K562 (cell line): ENCODE results near the gene GJC2. TPM values are rescaled to one million over a fixed set of nuclear protein-coding genes. Genes with fewer than 3 reads are reported as not detected.

Source experiments
- GTF2B ChIP-seq: IDR thresholded peaks from 2 replicates; pipeline ENCODE4 v1.6.1; 2011; ENCODE audit not compliant: insufficient read length; ENCODE audit errors: extremely low read depth
- HINFP ChIP-seq: fragments of 450-650 bp; conservative IDR thresholded peaks from 2 replicates; pipeline ENCODE4 v1.6.1; 2016; ENCODE audit warnings: missing genetic modification characterization, low read depth, mild to moderate bottlenecking, control low read depth, missing compliant biosample characterization
- HIVEP1 ChIP-seq: fragments of 250-450 bp; sonication (Bioruptor Pico); IDR thresholded peaks from 2 replicates; pipeline ENCODE4 v1.4.0; 2020; ENCODE audit warnings: mild to moderate bottlenecking
- MAFF ChIP-seq: IDR thresholded peaks from 2 replicates; pipeline ENCODE4 v1.6.1; 2012; ENCODE audit warnings: low read length, improper control_type of control experiment
- NCOA6 ChIP-seq: fragments of 450-650 bp; IDR thresholded peaks from 2 replicates; pipeline ENCODE4 v1.6.1; 2017; ENCODE audit warnings: mild to moderate bottlenecking
- PHF20 ChIP-seq: fragments of 450-650 bp; IDR thresholded peaks from 2 replicates; pipeline ENCODE4 v1.6.1; 2018; ENCODE audit not compliant: partially characterized antibody
- SAFB ChIP-seq: fragments of 200-400 bp; formaldehyde crosslinking; IDR thresholded peaks from 2 replicates; pipeline ENCODE4 v1.6.1; 2017; ENCODE audit warnings: low read depth, low read length, borderline replicate concordance
- SAFB2 ChIP-seq: fragments of 200-400 bp; formaldehyde crosslinking; IDR thresholded peaks from 2 replicates; pipeline ENCODE4 v1.6.1; 2018; ENCODE audit warnings: borderline replicate concordance, low read length, low read depth, moderate library complexity; ENCODE audit not compliant: severe bottlenecking
- SIRT6 ChIP-seq: IDR thresholded peaks from one replicate; pipeline ENCODE4 v1.6.1; 2012; ENCODE audit warnings: low read depth, mild to moderate bottlenecking, control low read depth, inconsistent platforms, low read length, moderate library complexity
- YY1 ChIP-seq, 3 experiments: IDR thresholded peaks; 2 replicates each; pipeline ENCODE4 v1.6.1; 2011; ENCODE audit warnings: low read length in 2 of 3, mild to moderate bottlenecking in 2 of 3, moderate library complexity in 2 of 3, borderline replicate concordance in 1 of 3, control low read depth in 1 of 3, low read depth in 1 of 3; ENCODE audit not compliant: insufficient read depth in 3 of 3, insufficient replicate concordance in 2 of 3, control insufficient read depth in 1 of 3, insufficient read length in 1 of 3; ENCODE audit errors: extremely low read depth in 1 of 3
- ZBTB40 ChIP-seq, 2 experiments: fragments of 450-650 bp in 1 of 2; sonication (generic) in 1 of 2; formaldehyde crosslinking in 1 of 2; IDR thresholded peaks; 2 replicates each; pipeline versions ENCODE4 v1.7.1 to v1.9.0; 2016 to 2022; ENCODE audit warnings: inconsistent platforms in 1 of 2, mild to moderate bottlenecking in 1 of 2, missing genetic modification reagents in 1 of 2
- ZEB2 ChIP-seq: fragments of 450-650 bp; IDR thresholded peaks from 2 replicates; pipeline ENCODE4 v1.6.1; 2016
- ZNF143 ChIP-seq: sonication (generic); formaldehyde crosslinking; IDR thresholded peaks from 2 replicates; pipeline ENCODE4 v1.9.0; 2022; ENCODE audit warnings: mild to moderate bottlenecking, missing genetic modification reagents
- ZNF561 ChIP-seq: fragments of 450-650 bp; formaldehyde crosslinking; conservative IDR thresholded peaks from 2 replicates; pipeline ENCODE4 v1.4.0; 2020; ENCODE audit warnings: mild to moderate bottlenecking, moderate library complexity
- polyA plus RNA-seq, 8 experiments: library from polyadenylated mRNA; depleted of rRNA in 4 of 8; stranded (reverse) in 5 of 8; unstranded in 3 of 8; fragments of >200 nt; fragmentation: Nextera tagmentation in 2 of 8; fragmentation: Illumina TruSeq in 1 of 8; extraction: Ambion mirVana in 2 of 8; extraction: Trizol in 1 of 8; gene quantifications; 2 replicates each; pipeline versions ENCODE4 v1.2.1 to v1.2.3, GENCODE V29; 2011 to 2014; ENCODE audit warnings: inconsistent platforms in 1 of 8, missing spikeins in 1 of 8
- total RNA-seq, 7 experiments: library from RNA; depleted of rRNA in 6 of 7; stranded (reverse); fragments of >200 nt in 6 of 7; fragmentation: Illumina TruSeq in 2 of 7; extraction: Trizol in 2 of 7; gene quantifications; 2 replicates each; pipeline versions ENCODE4 v1.2.1 to v1.2.3, GENCODE V29; 2011 to 2021; ENCODE audit warnings: low replicate concordance in 1 of 7
- TF ChIP-seq, protein P1 (sequence below): fragments of 450-650 bp; formaldehyde crosslinking; IDR thresholded peaks from 2 replicates; pipeline ENCODE4 v1.4.0; 2022; ENCODE audit warnings: mild to moderate bottlenecking, moderate library complexity

The GJC2 gene
- total and polyA plus RNA-seq, 9 of the 15 experiments (the other 6 are each of a cell fraction or from before 2014, with no cell fraction given): 0.03 to 0.62 (median 0.11) TPM; not detected in 2

- TF ChIP-seq ZBTB40 (IDR thresholded peaks at IDR 0.05) (0 out of 2 replicates have a peak, but pooled peaks have one; percentile 29), ZBTB40 (CRISPR knock-in tag; IDR thresholded peaks at IDR 0.05) (no peak), ZEB2 (0 out of 2 replicates have a peak, but pooled peaks have one; percentile 14), SAFB (no peak), GTF2B (no peak), HIVEP1 (CRISPR knock-in tag) (no peak), SIRT6 (no peak), MAFF (no peak), HINFP (tag) (peak; percentile 59), ZNF143 (CRISPR knock-in tag) (no peak), SAFB2 (no peak), NCOA6 (no peak), ZNF561 (CRISPR knock-in tag) (no peak), PHF20 (no peak), YY1 (IDR thresholded peaks at IDR 0.05; ENCODE audit: borderline replicate concordance in 1 of 3, control insufficient read depth in 1 of 3, extremely low read depth in 1 of 3, insufficient read depth in 3 of 3, insufficient read length in 1 of 3, insufficient replicate concordance in 2 of 3, low read depth in 1 of 3, low read length in 2 of 3) (peak in 1 of 3 experiments; percentile 66)
- TF ChIP-seq, protein P1, sequence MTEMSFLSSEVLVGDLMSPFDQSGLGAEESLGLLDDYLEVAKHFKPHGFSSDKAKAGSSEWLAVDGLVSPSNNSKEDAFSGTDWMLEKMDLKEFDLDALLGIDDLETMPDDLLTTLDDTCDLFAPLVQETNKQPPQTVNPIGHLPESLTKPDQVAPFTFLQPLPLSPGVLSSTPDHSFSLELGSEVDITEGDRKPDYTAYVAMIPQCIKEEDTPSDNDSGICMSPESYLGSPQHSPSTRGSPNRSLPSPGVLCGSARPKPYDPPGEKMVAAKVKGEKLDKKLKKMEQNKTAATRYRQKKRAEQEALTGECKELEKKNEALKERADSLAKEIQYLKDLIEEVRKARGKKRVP (CRISPR knock-in tag): no peak
Observed at GRCh38 chr1:228109962-228110488, 39.7 kb upstream of the GJC2 start (continued).
